H1 (cell line): ENCODE results near the gene CBLB. TPM values are rescaled to one million over a fixed set of nuclear protein-coding genes. Genes with fewer than 3 reads are reported as not detected.

Experiments used
- CEBPB ChIP-seq: IDR thresholded peaks from 2 replicates; pipeline ENCODE4 v1.6.1; 2012; ENCODE audit warnings: low read depth, low read length
- CTCF ChIP-seq, 3 experiments: IDR thresholded peaks; 1 replicate in 2 of 3; 2 replicates in 1 of 3; pipeline versions ENCODE4 v1.5.1 to v1.6.1; 2011; ENCODE audit warnings: low read length in 3 of 3, mild to moderate bottlenecking in 3 of 3, inconsistent platforms in 2 of 3, low read depth in 1 of 3, moderate library complexity in 1 of 3; ENCODE audit not compliant: insufficient read depth in 1 of 3; ENCODE audit errors: control extremely low read depth in 1 of 3
- GABPA ChIP-seq: IDR thresholded peaks from 2 replicates; pipeline ENCODE4 v1.6.1; 2011; ENCODE audit warnings: mild to moderate bottlenecking, low read length, moderate library complexity, borderline replicate concordance; ENCODE audit not compliant: insufficient read depth
- HDAC6 ChIP-seq: IDR thresholded peaks from one replicate; pipeline ENCODE4 v1.7.1; 2012; ENCODE audit warnings: low read depth, mild to moderate bottlenecking, inconsistent platforms, low read length, moderate library complexity
- RBBP5 ChIP-seq: IDR thresholded peaks from 2 replicates; pipeline ENCODE4 v1.7.1; 2012; ENCODE audit warnings: low read depth, mild to moderate bottlenecking, inconsistent platforms, low read length, moderate library complexity, borderline replicate concordance
- SUZ12 ChIP-seq: fragments of 200-600 bp; sonication (generic); IDR thresholded peaks from 2 replicates; pipeline ENCODE4 v1.6.1; 2012; ENCODE audit warnings: mild to moderate bottlenecking, inconsistent platforms, low read length, moderate library complexity, mixed read lengths
- TAF1 ChIP-seq: IDR thresholded peaks from 2 replicates; pipeline ENCODE4 v1.6.1; 2011; ENCODE audit warnings: mild to moderate bottlenecking, low read depth, low read length
- TBP ChIP-seq: IDR thresholded peaks from 2 replicates; pipeline ENCODE4 v1.6.1; 2011; ENCODE audit warnings: low read depth, low read length, improper control_type of control experiment
- TCF12 ChIP-seq: IDR thresholded peaks from 2 replicates; pipeline ENCODE4 v1.6.1; 2011; ENCODE audit warnings: low read depth, mild to moderate bottlenecking, low read length
- ZNF274 ChIP-seq: IDR thresholded peaks from 2 replicates; pipeline ENCODE4 v1.7.0; 2012; ENCODE audit warnings: low read length, borderline replicate concordance; ENCODE audit errors: extremely low read depth
- polyA plus RNA-seq, 7 experiments: library from polyadenylated mRNA; depleted of rRNA in 3 of 7; stranded (reverse) in 5 of 7; unstranded in 2 of 7; fragments of >200 nt in 5 of 7; fragments of 200-250 nt in 2 of 7; gene quantifications; 1 replicate in 5 of 7; 2 replicates in 1 of 7; 4 replicates in 1 of 7; pipeline versions ENCODE4 v1.2.1 to v1.2.3, GENCODE V29; 2011 to 2013; ENCODE audit warnings: missing spikeins in 2 of 7, mixed read lengths in 2 of 7
- total RNA-seq: library from RNA; stranded (reverse); fragmentation: NEBNext Ultra II Directional; extraction: Animal tissue kit (Norgen Biotek cat#: 25700); gene quantifications from 2 replicates; pipeline ENCODE4 v1.2.1, GENCODE V29; 2021

Gene CBLB
- total and polyA plus RNA-seq, 2 of the 8 experiments (the other 6 are each of a cell fraction or from before 2014, with no cell fraction given), result 14.5 to 26.0 TPM

- TF ChIP-seq CTCF (IDR thresholded peaks at IDR 0.05; ENCODE audit: control extremely low read depth in 1 of 3, insufficient read depth in 1 of 3, low read depth in 1 of 3, low read length in 3 of 3), result no peak
- TF ChIP-seq ZNF274, result no peak
- TF ChIP-seq GABPA, result no peak
- no peak for TF ChIP-seq TCF12
- no peak for TF ChIP-seq HDAC6
- no peak for TF ChIP-seq TAF1
- no peak for TF ChIP-seq TBP
- TF ChIP-seq CEBPB, result no peak
- TF ChIP-seq RBBP5, result no peak
- TF ChIP-seq SUZ12, result no peak
These were observed 76.7 kb downstream of the CBLB start (continued) for GRCh38 chr3:105791919-105792786.
